Endothelial cell of umbilical vein (primary cell): ENCODE results near the gene SLC27A2. TPM values are rescaled to one million over a fixed set of nuclear protein-coding genes. Genes with fewer than 3 reads are reported as not detected.

Experiments used
- BruUV-seq: library from RNA; stranded (reverse); fragments of 400-500 nt; replicated peaks from 2 replicates; lab custom pipeline; 2021; lab: Mats Ljungman, UMichigan
- CTCF ChIA-PET: fragments of 300-600, 350-600 bp; sonication (Branson Sonifier 250); formaldehyde crosslinking; loops from one replicate; lab custom pipeline; 2021; ENCODE audit warnings: antibody characterized with exemption, inconsistent platforms; lab: Charles Lee
- POLR2A ChIA-PET: fragments of 300-600, 350-600 bp; sonication (Branson Sonifier 250); formaldehyde crosslinking; loops from one replicate; lab custom pipeline; 2021; ENCODE audit warnings: antibody characterized with exemption, inconsistent platforms; lab: Charles Lee
- DNase-seq: peaks from one replicate; pipeline ENCODE4 v3.0.0-alpha.2; 2011; ENCODE audit warnings: low read depth, low spot score
- FAIRE-seq: peaks from 2 replicates; lab custom pipeline; 2011; peaks lifted over from hg19 to GRCh38; lab: Jason Lieb, UNC
- H2AFZ ChIP-seq: 2 replicates; pipeline ENCODE4 v1.6.0; 2012; ENCODE audit warnings: low read depth, low read length, control low read depth, inconsistent platforms
- H3K27ac ChIP-seq: 2 replicates; pipeline ENCODE4 v1.5.1; 2011; ENCODE audit warnings: low read depth, mild to moderate bottlenecking, control low read depth, low read length, moderate library complexity; ENCODE audit not compliant: insufficient read depth
- H3K27me3 ChIP-seq, 2 experiments: 2 replicates each; pipeline versions ENCODE4 v1.6.0 to v1.6.1; 2011; ENCODE audit warnings: low read length in 2 of 2, mixed read lengths in 1 of 2; ENCODE audit not compliant: control insufficient read depth in 2 of 2, insufficient read depth in 2 of 2
- H3K36me3 ChIP-seq, 2 experiments: 2 replicates in 1 of 2; 3 replicates in 1 of 2; pipeline ENCODE4 v1.5.1; 2011; ENCODE audit warnings: low read length in 2 of 2, mild to moderate bottlenecking in 1 of 2, moderate library complexity in 1 of 2; ENCODE audit not compliant: control insufficient read depth in 2 of 2, insufficient read depth in 2 of 2; ENCODE audit errors: extremely low read depth in 1 of 2
- H3K4me1 ChIP-seq: 3 replicates; pipeline ENCODE4 v1.5.1; 2011; ENCODE audit warnings: mild to moderate bottlenecking, low read length; ENCODE audit not compliant: control insufficient read depth, insufficient read depth; ENCODE audit errors: extremely low read depth
- H3K4me2 ChIP-seq: 2 replicates; pipeline ENCODE4 v1.6.1; 2011; ENCODE audit warnings: low read length, control low read depth, mixed read lengths; ENCODE audit not compliant: insufficient read depth
- H3K4me3 ChIP-seq, 3 experiments: fragments of 200-600 bp in 1 of 3; sonication (generic), shearing (Covaris generic) in 1 of 3; replicated peaks in 1 of 3; 2 replicates each; pipeline ENCODE4 v1.5.1; 2011 to 2016; ENCODE audit warnings: control low read depth in 3 of 3, low read length in 3 of 3, mild to moderate bottlenecking in 2 of 3, inconsistent platforms in 1 of 3, low read depth in 1 of 3, moderate library complexity in 1 of 3; ENCODE audit not compliant: insufficient read depth in 1 of 3
- H3K79me2 ChIP-seq: 2 replicates; pipeline ENCODE4 v1.6.0; 2012; ENCODE audit warnings: low read length, inconsistent platforms; ENCODE audit not compliant: control insufficient read depth, insufficient read depth
- H3K9ac ChIP-seq: replicated peaks from 2 replicates; pipeline ENCODE3; 2011; ENCODE audit warnings: low read length, control low read depth; ENCODE audit not compliant: insufficient read depth; ENCODE audit errors: extremely low read depth
- H3K9me1 ChIP-seq: replicated peaks from 3 replicates; pipeline ENCODE4 v1.6.0; 2011; ENCODE audit warnings: mild to moderate bottlenecking, low read length; ENCODE audit not compliant: control insufficient read depth, insufficient read depth; ENCODE audit errors: extremely low read depth
- H3K9me3 ChIP-seq: replicated peaks from 2 replicates; pipeline ENCODE4 v1.5.1; 2012; ENCODE audit warnings: low read length, inconsistent platforms; ENCODE audit not compliant: control insufficient read depth, insufficient read depth
- H4K20me1 ChIP-seq: replicated peaks from 2 replicates; pipeline ENCODE3; 2011; ENCODE audit warnings: mild to moderate bottlenecking, low read length; ENCODE audit not compliant: control insufficient read depth, insufficient read depth; ENCODE audit errors: extremely low read depth
- CTCF ChIP-seq, 2 donors: IDR thresholded peaks; 1 replicate in 1 of 2; 2 replicates in 1 of 2; pipeline ENCODE4 v1.5.1; 2011; ENCODE audit warnings: low read length in 2 of 2, mild to moderate bottlenecking in 2 of 2, moderate library complexity in 2 of 2, control low read depth in 1 of 2, inconsistent platforms in 1 of 2, low read depth in 1 of 2; ENCODE audit not compliant: insufficient read depth in 1 of 2; ENCODE audit errors: extremely low read depth in 1 of 2
- EZH2 ChIP-seq: IDR thresholded peaks from 2 replicates; pipeline ENCODE4 v1.6.1; 2012; ENCODE audit warnings: borderline replicate concordance, low read depth, mild to moderate bottlenecking, moderate library complexity, low read length, inconsistent platforms; ENCODE audit not compliant: severe bottlenecking
- FOS ChIP-seq: IDR thresholded peaks from 2 replicates; pipeline ENCODE4 v1.6.1; 2011; ENCODE audit warnings: mild to moderate bottlenecking, low read length, moderate library complexity, borderline replicate concordance; ENCODE audit not compliant: insufficient read depth
- JUN ChIP-seq: IDR thresholded peaks from 2 replicates; pipeline ENCODE4 v1.6.1; 2011; ENCODE audit warnings: borderline replicate concordance, low read depth; ENCODE audit not compliant: insufficient read length, insufficient read depth
- MYC ChIP-seq: IDR thresholded peaks from one replicate; pipeline ENCODE4 v1.6.1; 2011; ENCODE audit warnings: mild to moderate bottlenecking, low read depth, low read length
- POLR2AphosphoS5 ChIP-seq: IDR thresholded peaks from 2 replicates; pipeline ENCODE4 v1.6.1; 2012; ENCODE audit warnings: low read depth, mild to moderate bottlenecking, control low read depth, low read length, moderate library complexity; ENCODE audit not compliant: insufficient read depth
- dilution Hi-C: fragments of 300-500 bp; cut with MboI; formaldehyde crosslinking; loops from one replicate; pipeline ENCODE4 v1.15.0; 2019; ENCODE audit warnings: low sequenced_read_pairs; ENCODE audit not compliant: extremely low pct_ligation_motif_present
- intact Hi-C: fragments of 100-400 bp; cut with micrococcal nuclease; formaldehyde crosslinking; loops from one replicate; pipeline ENCODE4 v1.10.0; 2022
- polyA plus RNA-seq, 4 experiments: library from polyadenylated mRNA; depleted of rRNA in 3 of 4; stranded (reverse) in 3 of 4; unstranded in 1 of 4; fragments of >200 nt; gene quantifications; 2 replicates each; pipeline versions ENCODE4 v1.2.1 to v1.2.3, GENCODE V29; 2011 to 2012; ENCODE audit warnings: missing spikeins in 1 of 4
- total RNA-seq: library from RNA; stranded (reverse); gene quantifications from 2 replicates; pipeline ENCODE4 v1.2.3, GENCODE V29; 2021

The SLC27A2 gene
- total and polyA plus RNA-seq, 2 donors (not counting 3 experiments of a cell fraction or from before 2014, with no cell fraction given): not detected

- POLR2A ChIA-PET: interaction anchor here (0.8 kb wide), 1 partner anchor 279 kb away, joined by 4 read pairs; no protein-coding TSS in a partner anchor
- no peak overlapping the region for H3K4me2 ChIP-seq
- H3K4me3 ChIP-seq: no peak overlapping the region
- BruUV-seq: no TSS peak
- CTCF ChIA-PET: interaction anchor here (0.5 to 2.7 kb wide), 78 partner anchors 9 to 1809 kb away, joined by 3 to 79 read pairs (median 4); partner anchors contain the start of genes AP4E1, EID1, FGF7 and SHC4
- H3K79me2 ChIP-seq: no peaks in the 10 kb centered on the region
- H2AFZ ChIP-seq: no peak overlapping the region
- dilution Hi-C loops (no loop called here), intact Hi-C loops (loop anchor here (1.0 to 10.0 kb wide), 8 partner anchors 143 to 1283 kb away; partner anchors contain the start of genes AP4E1, COPS2, FAM227B and FGF7)
- H4K20me1 ChIP-seq: no peaks in the 10 kb centered on the region
- H3K9ac ChIP-seq: no peak overlapping the region
- no peaks in the 10 kb centered on the region for H3K36me3 ChIP-seq
- H3K9me1 ChIP-seq: no peaks in the 10 kb centered on the region
- no peaks in the 10 kb centered on the region for H3K27me3 ChIP-seq
- peaks cover 2% of the 10 kb centered on the region for H3K4me1 ChIP-seq
- FAIRE-seq: peak; percentile 82
- TF ChIP-seq MYC: no peak
- TF ChIP-seq JUN: peak; percentile 48
- TF ChIP-seq POLR2AphosphoS5: no peak
- TF ChIP-seq CTCF (IDR thresholded peaks at IDR 0.05; ENCODE audit: extremely low read depth in 1 of 2, insufficient read depth in 1 of 2, low read depth in 1 of 2, low read length in 2 of 2): peak; percentile 16 to 25
- no peak for TF ChIP-seq EZH2
- peak; percentile 51 for TF ChIP-seq FOS
- H3K27ac ChIP-seq: no peak overlapping the region
- peak; percentile 73 for DNase-seq
- H3K9me3 ChIP-seq: no peaks in the 10 kb centered on the region
Observed at GRCh38 chr15:50145451-50145872, 36.5 kb upstream of the SLC27A2 start.
